Mesothelial cell of epicardium (in vitro differentiated cells): Measurements from ENCODE around the gene CD274. TPM values are rescaled to one million over a fixed set of nuclear protein-coding genes. Genes with fewer than 3 reads are reported as not detected.

Experiments used
- DNase-seq, 2 experiments: peaks; one replicate each; pipeline ENCODE4 v3.0.0; 2021; ENCODE audit warnings: low spot score in 2 of 2; ENCODE audit not compliant: unreplicated experiment in 2 of 2
- H3K27ac Mint-ChIP-seq: 2 replicates; pipeline ENCODE4 v1.8.0; 2021; ENCODE audit warnings: mixed read lengths
- H3K27me3 Mint-ChIP-seq: 2 replicates; pipeline ENCODE4 v1.8.0; 2021; ENCODE audit warnings: low read depth, mixed read lengths
- H3K36me3 Mint-ChIP-seq: 2 replicates; pipeline ENCODE4 v1.8.0; 2021; ENCODE audit warnings: mixed read lengths
- H3K4me1 Mint-ChIP-seq: 2 replicates; pipeline ENCODE4 v1.8.0; 2021; ENCODE audit warnings: mixed read lengths
- H3K4me3 Mint-ChIP-seq: 2 replicates; pipeline ENCODE4 v1.8.0; 2021; ENCODE audit warnings: mild to moderate bottlenecking, moderate library complexity, mixed read lengths
- H3K9me3 Mint-ChIP-seq: 2 replicates; pipeline ENCODE4 v1.8.0; 2021; ENCODE audit warnings: mixed read lengths
- CTCF ChIP-seq: fragments of 200-600 bp; sonication (generic); IDR thresholded peaks from one replicate; pipeline ENCODE4 v1.5.0; 2021; ENCODE audit warnings: antibody characterized with exemption; ENCODE audit not compliant: unreplicated experiment
- total RNA-seq: library from RNA; stranded (reverse); gene quantifications from 3 replicates; pipeline ENCODE4 v1.2.1, GENCODE V29; 2021

The CD274 gene
- total RNA-seq, 1 donor from 2014 or later, result 0.29 TPM

- no peaks in the 10 kb centered on the region for H3K4me1 Mint-ChIP-seq
- no peak for DNase-seq
- H3K27ac Mint-ChIP-seq, result no peak overlapping the region
- no peaks in the 10 kb centered on the region for H3K27me3 Mint-ChIP-seq
- H3K9me3 Mint-ChIP-seq, result peaks cover 12% of the 10 kb centered on the region
- no peaks in the 10 kb centered on the region for H3K36me3 Mint-ChIP-seq
- TF ChIP-seq CTCF, result no peak
- no peak overlapping the region for H3K4me3 Mint-ChIP-seq
Measured at GRCh38 chr9:5478206-5478605, 27.9 kb downstream of the CD274 start.

GRCh38 chr9:5479994-5480694 lies 29.8 kb downstream of the CD274 start:
- Mint-ChIP-seq H3K4me3 (no peak overlapping the region), H3K9me3 (peaks cover 9% of the 10 kb centered on the region), H3K4me1 (no peaks in the 10 kb centered on the region), H3K27ac (no peak overlapping the region), H3K27me3 (no peaks in the 10 kb centered on the region), H3K36me3 (no peaks in the 10 kb centered on the region)
- DNase-seq, result no peak
- no peak for TF ChIP-seq CTCF

- no peak for DNase-seq
- Mint-ChIP-seq H3K4me3 (no peak overlapping the region), H3K9me3 (peaks cover 9% of the 10 kb centered on the region), H3K36me3 (no peaks in the 10 kb centered on the region), H3K27me3 (no peaks in the 10 kb centered on the region), H3K4me1 (no peaks in the 10 kb centered on the region), H3K27ac (no peak overlapping the region)
- no peak for TF ChIP-seq CTCF
Measured at GRCh38 chr9:5480919-5481318, 30.6 kb downstream of the CD274 start.

- Mint-ChIP-seq H3K9me3 (peaks cover 4% of the 10 kb centered on the region), H3K36me3 (no peaks in the 10 kb centered on the region), H3K27ac (no peak overlapping the region), H3K4me3 (no peak overlapping the region), H3K27me3 (no peaks in the 10 kb centered on the region), H3K4me1 (no peaks in the 10 kb centered on the region)
- DNase-seq, result no peak
- peak; percentile 17 for TF ChIP-seq CTCF
Measured at GRCh38 chr9:5481322-5482040, 31.1 kb downstream of the CD274 start.

- H3K27ac Mint-ChIP-seq, result no peak overlapping the region
- no peak for TF ChIP-seq CTCF
- DNase-seq, result no peak
- no peaks in the 10 kb centered on the region for H3K27me3 Mint-ChIP-seq
- peaks cover 3% of the 10 kb centered on the region for H3K9me3 Mint-ChIP-seq
- no peaks in the 10 kb centered on the region for H3K4me1 Mint-ChIP-seq
- no peaks in the 10 kb centered on the region for H3K36me3 Mint-ChIP-seq
- no peak overlapping the region for H3K4me3 Mint-ChIP-seq
Measured at GRCh38 chr9:5482194-5482593, 31.9 kb downstream of the CD274 start.
